K562 (cell line): ENCODE measurements around the gene DISC1. TPM values are rescaled to one million over a fixed set of nuclear protein-coding genes. Genes with fewer than 3 reads are reported as not detected.

Experiments used
- BACH1 ChIP-seq: fragments of 200-800 bp; sonication (Bioruptor generic); IDR thresholded peaks from 2 replicates; pipeline ENCODE4 v1.6.1; 2016; ENCODE audit warnings: missing genetic modification characterization, missing compliant biosample characterization
- BRCA1 ChIP-seq, 2 experiments: fragments of 450-650 bp in 1 of 2; sonication (generic) in 1 of 2; formaldehyde crosslinking in 1 of 2; IDR thresholded peaks; 2 replicates each; pipeline versions ENCODE4 v1.5.0 to v1.6.1; 2017 to 2020; ENCODE audit warnings: mild to moderate bottlenecking in 1 of 2, missing genetic modification reagents in 1 of 2
- C11orf30 ChIP-seq: fragments of 450-650 bp; IDR thresholded peaks from 2 replicates; pipeline ENCODE4 v1.6.1; 2016; ENCODE audit warnings: low read depth, mild to moderate bottlenecking
- CBX2 ChIP-seq: fragments of 200-600 bp; sonication (generic); IDR thresholded peaks from one replicate; pipeline ENCODE4 v1.6.1; 2012; ENCODE audit warnings: mild to moderate bottlenecking, low read length, inconsistent platforms; ENCODE audit not compliant: insufficient read depth, poor library complexity, severe bottlenecking
- KDM4B ChIP-seq, 2 experiments: fragments of 450-650 bp in 1 of 2; sonication (generic) in 1 of 2; IDR thresholded peaks; 2 replicates each; pipeline ENCODE4 v1.6.1; 2016 to 2017; ENCODE audit warnings: borderline replicate concordance in 2 of 2, antibody characterized with exemption in 1 of 2, low read depth in 1 of 2, mild to moderate bottlenecking in 1 of 2
- L3MBTL2 ChIP-seq: fragments of 450-650 bp; IDR thresholded peaks from 2 replicates; pipeline ENCODE4 v1.6.1; 2016; ENCODE audit warnings: mild to moderate bottlenecking, moderate library complexity
- PHF21A ChIP-seq: fragments of 450-650 bp; IDR thresholded peaks from 2 replicates; pipeline ENCODE4 v1.6.1; 2017; ENCODE audit warnings: low read depth, borderline replicate concordance
- RBM39 ChIP-seq: fragments of 200-400 bp; formaldehyde crosslinking; optimal IDR thresholded peaks from 2 replicates; pipeline ENCODE3; 2018; ENCODE audit warnings: low read depth, low read length
- SP1 ChIP-seq: sonication (generic); formaldehyde crosslinking; IDR thresholded peaks from 2 replicates; pipeline ENCODE4 v1.8.1; 2022; ENCODE audit warnings: mild to moderate bottlenecking, missing genetic modification reagents
- TSC22D4 ChIP-seq: fragments of 450-650 bp; IDR thresholded peaks from 2 replicates; pipeline ENCODE4 v1.6.1; 2016; ENCODE audit warnings: missing genetic modification characterization, missing biosample characterization, control low read depth
- XRCC5 ChIP-seq: fragments of 200-400 bp; formaldehyde crosslinking; IDR thresholded peaks from 2 replicates; pipeline ENCODE4 v1.6.1; 2017; ENCODE audit warnings: low read depth, mild to moderate bottlenecking, low read length
- ZNF232 ChIP-seq: sonication (generic); formaldehyde crosslinking; IDR thresholded peaks from 2 replicates; pipeline ENCODE4 v1.8.0; 2022; ENCODE audit warnings: mild to moderate bottlenecking, missing genetic modification reagents
- polyA plus RNA-seq, 8 experiments: library from polyadenylated mRNA; depleted of rRNA in 4 of 8; stranded (reverse) in 5 of 8; unstranded in 3 of 8; fragments of >200 nt; fragmentation: Nextera tagmentation in 2 of 8; fragmentation: Illumina TruSeq in 1 of 8; extraction: Ambion mirVana in 2 of 8; extraction: Trizol in 1 of 8; gene quantifications; 2 replicates each; pipeline versions ENCODE4 v1.2.1 to v1.2.3, GENCODE V29; 2011 to 2014; ENCODE audit warnings: inconsistent platforms in 1 of 8, missing spikeins in 1 of 8
- total RNA-seq, 7 experiments: library from RNA; depleted of rRNA in 6 of 7; stranded (reverse); fragments of >200 nt in 6 of 7; fragmentation: Illumina TruSeq in 2 of 7; extraction: Trizol in 2 of 7; gene quantifications; 2 replicates each; pipeline versions ENCODE4 v1.2.1 to v1.2.3, GENCODE V29; 2011 to 2021; ENCODE audit warnings: low replicate concordance in 1 of 7
- TF ChIP-seq, protein P1 (sequence below): fragments of 450-650 bp; IDR thresholded peaks from 2 replicates; pipeline ENCODE4 v1.6.1; 2017; ENCODE audit warnings: antibody characterized with exemption, mild to moderate bottlenecking
- TF ChIP-seq, protein P2 (sequence below), 3 experiments: IDR thresholded peaks in 2 of 3; conservative IDR thresholded peaks in 1 of 3; 2 replicates each; pipeline ENCODE4 v1.5.1; 2011 to 2012; ENCODE audit warnings: low read length in 3 of 3, mild to moderate bottlenecking in 3 of 3, control low read depth in 2 of 3, improper control_type of control experiment in 1 of 3, inconsistent platforms in 1 of 3, low read depth in 1 of 3, mixed read lengths in 1 of 3, moderate library complexity in 1 of 3; ENCODE audit not compliant: insufficient read depth in 2 of 3
- TF ChIP-seq, protein P3 (sequence below): fragments of 250-450 bp; sonication (Bioruptor Pico); IDR thresholded peaks from 2 replicates; pipeline ENCODE4 v1.4.0; 2020; ENCODE audit warnings: mild to moderate bottlenecking, moderate library complexity, borderline replicate concordance

Gene DISC1
- total and polyA plus RNA-seq, 9 of the 15 experiments (the other 6 are each of a cell fraction or from before 2014, with no cell fraction given) = 0.01 to 0.11 (median 0.08) TPM; not detected in 1

DNA sequence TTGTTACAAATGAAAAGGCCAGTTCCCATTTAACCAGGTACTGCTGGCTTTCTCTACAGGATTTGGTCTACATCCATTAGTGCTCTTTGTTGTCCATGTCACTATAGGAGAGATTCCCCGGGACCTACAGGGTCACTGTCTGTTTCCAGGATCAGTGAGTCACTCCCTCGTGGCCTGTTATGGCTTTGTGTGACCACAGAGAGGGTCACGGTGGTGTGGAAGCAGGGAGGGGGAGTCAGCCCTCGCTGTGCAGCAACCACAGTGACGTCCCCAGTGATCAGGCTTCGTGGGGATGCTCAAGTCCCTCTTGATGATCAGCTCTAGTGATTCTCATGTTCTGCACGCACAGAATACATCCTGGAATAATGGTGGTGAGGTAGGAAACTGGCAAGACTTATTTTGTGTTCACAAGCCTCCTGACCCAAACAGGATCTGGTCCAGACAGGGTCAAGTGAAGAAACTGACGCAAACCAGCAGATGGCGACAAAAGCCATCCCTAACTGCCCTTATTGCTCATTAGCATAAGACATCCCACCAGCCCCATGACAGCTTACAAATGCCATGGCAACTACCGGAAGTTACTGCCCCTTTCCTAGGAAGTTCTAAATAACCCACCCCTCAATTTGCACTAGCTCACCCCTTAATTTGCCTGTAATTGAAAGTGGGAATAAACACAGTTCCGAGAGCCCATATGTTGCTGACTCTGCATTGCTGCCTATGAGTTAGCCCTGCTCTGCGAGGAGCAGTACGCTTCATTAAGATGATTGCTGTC lies 98.5 kb downstream of the DISC1 start (continued):
- no peak for TF ChIP-seq KDM4B (IDR thresholded peaks at IDR 0.05; ENCODE audit: borderline replicate concordance in 2 of 2, low read depth in 1 of 2)
- TF ChIP-seq PHF21A = no peak
- TF ChIP-seq, protein P1, sequence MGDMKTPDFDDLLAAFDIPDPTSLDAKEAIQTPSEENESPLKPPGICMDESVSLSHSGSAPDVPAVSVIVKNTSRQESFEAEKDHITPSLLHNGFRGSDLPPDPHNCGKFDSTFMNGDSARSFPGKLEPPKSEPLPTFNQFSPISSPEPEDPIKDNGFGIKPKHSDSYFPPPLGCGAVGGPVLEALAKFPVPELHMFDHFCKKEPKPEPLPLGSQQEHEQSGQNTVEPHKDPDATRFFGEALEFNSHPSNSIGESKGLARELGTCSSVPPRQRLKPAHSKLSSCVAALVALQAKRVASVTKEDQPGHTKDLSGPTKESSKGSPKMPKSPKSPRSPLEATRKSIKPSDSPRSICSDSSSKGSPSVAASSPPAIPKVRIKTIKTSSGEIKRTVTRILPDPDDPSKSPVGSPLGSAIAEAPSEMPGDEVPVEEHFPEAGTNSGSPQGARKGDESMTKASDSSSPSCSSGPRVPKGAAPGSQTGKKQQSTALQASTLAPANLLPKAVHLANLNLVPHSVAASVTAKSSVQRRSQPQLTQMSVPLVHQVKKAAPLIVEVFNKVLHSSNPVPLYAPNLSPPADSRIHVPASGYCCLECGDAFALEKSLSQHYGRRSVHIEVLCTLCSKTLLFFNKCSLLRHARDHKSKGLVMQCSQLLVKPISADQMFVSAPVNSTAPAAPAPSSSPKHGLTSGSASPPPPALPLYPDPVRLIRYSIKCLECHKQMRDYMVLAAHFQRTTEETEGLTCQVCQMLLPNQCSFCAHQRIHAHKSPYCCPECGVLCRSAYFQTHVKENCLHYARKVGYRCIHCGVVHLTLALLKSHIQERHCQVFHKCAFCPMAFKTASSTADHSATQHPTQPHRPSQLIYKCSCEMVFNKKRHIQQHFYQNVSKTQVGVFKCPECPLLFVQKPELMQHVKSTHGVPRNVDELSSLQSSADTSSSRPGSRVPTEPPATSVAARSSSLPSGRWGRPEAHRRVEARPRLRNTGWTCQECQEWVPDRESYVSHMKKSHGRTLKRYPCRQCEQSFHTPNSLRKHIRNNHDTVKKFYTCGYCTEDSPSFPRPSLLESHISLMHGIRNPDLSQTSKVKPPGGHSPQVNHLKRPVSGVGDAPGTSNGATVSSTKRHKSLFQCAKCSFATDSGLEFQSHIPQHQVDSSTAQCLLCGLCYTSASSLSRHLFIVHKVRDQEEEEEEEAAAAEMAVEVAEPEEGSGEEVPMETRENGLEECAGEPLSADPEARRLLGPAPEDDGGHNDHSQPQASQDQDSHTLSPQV = no peak
- 0 out of 2 replicates have a peak, but pooled peaks have one; percentile 41 for TF ChIP-seq XRCC5
- TF ChIP-seq C11orf30 = peak; percentile 84
- TF ChIP-seq, protein P2, sequence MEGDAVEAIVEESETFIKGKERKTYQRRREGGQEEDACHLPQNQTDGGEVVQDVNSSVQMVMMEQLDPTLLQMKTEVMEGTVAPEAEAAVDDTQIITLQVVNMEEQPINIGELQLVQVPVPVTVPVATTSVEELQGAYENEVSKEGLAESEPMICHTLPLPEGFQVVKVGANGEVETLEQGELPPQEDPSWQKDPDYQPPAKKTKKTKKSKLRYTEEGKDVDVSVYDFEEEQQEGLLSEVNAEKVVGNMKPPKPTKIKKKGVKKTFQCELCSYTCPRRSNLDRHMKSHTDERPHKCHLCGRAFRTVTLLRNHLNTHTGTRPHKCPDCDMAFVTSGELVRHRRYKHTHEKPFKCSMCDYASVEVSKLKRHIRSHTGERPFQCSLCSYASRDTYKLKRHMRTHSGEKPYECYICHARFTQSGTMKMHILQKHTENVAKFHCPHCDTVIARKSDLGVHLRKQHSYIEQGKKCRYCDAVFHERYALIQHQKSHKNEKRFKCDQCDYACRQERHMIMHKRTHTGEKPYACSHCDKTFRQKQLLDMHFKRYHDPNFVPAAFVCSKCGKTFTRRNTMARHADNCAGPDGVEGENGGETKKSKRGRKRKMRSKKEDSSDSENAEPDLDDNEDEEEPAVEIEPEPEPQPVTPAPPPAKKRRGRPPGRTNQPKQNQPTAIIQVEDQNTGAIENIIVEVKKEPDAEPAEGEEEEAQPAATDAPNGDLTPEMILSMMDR (IDR thresholded peaks at IDR 0.05 in 2 of 3, conservative IDR thresholded peaks at IDR 0.05 in 1 of 3; ENCODE audit: insufficient read depth in 2 of 3, low read depth in 1 of 3, low read length in 3 of 3) = peak; percentile 80 to 85 (median 85)
- no peak for TF ChIP-seq BRCA1 (IDR thresholded peaks at IDR 0.05)
- TF ChIP-seq BRCA1 (CRISPR knock-in tag; IDR thresholded peaks at IDR 0.05) = no peak
- TF ChIP-seq BACH1 (tag) = no peak
- TF ChIP-seq TSC22D4 (tag) = no peak
- TF ChIP-seq SP1 (CRISPR knock-in tag) = no peak
- TF ChIP-seq CBX2 = no peak
- TF ChIP-seq L3MBTL2 = 0 out of 2 replicates have a peak, but pooled peaks have one; percentile 11
- no peak for TF ChIP-seq ZNF232 (CRISPR knock-in tag)
- TF ChIP-seq, protein P3, sequence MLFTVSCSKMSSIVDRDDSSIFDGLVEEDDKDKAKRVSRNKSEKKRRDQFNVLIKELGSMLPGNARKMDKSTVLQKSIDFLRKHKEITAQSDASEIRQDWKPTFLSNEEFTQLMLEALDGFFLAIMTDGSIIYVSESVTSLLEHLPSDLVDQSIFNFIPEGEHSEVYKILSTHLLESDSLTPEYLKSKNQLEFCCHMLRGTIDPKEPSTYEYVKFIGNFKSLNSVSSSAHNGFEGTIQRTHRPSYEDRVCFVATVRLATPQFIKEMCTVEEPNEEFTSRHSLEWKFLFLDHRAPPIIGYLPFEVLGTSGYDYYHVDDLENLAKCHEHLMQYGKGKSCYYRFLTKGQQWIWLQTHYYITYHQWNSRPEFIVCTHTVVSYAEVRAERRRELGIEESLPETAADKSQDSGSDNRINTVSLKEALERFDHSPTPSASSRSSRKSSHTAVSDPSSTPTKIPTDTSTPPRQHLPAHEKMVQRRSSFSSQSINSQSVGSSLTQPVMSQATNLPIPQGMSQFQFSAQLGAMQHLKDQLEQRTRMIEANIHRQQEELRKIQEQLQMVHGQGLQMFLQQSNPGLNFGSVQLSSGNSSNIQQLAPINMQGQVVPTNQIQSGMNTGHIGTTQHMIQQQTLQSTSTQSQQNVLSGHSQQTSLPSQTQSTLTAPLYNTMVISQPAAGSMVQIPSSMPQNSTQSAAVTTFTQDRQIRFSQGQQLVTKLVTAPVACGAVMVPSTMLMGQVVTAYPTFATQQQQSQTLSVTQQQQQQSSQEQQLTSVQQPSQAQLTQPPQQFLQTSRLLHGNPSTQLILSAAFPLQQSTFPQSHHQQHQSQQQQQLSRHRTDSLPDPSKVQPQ (CRISPR knock-in tag) = no peak
- no peak for TF ChIP-seq RBM39
